Measurements from ENCODE around the gene KRT71. TPM values are rescaled to one million over a fixed set of nuclear protein-coding genes. Genes with fewer than 3 reads are reported as not detected.

Gene KRT71
- total RNA-seq, 1 donor from 2014 or later: not detected

DNA sequence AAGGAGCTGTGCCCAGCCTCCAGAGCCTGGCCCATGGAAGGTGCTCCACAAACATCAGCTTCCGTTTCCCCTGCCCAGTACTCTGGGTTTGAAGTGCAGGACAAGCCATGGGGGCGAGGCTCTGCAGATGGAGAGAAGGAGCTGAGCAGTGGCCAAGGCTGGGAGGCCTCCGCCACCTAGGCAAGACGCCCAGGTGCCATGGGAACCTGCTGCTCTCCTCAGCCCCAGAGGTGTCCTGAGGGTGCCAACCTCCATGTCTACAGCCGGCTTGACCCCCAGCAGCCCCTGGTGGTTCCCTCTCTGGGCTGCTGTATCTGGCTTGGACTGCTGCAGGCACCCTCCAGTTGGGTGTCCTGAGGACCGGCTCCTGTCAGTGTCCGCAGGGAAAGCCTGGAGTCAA lies 12.4 kb downstream of the KRT71 start:
- no peak for DNase-seq (ENCODE audit: low spot score in 2 of 2)
- no peak for FAIRE-seq

DNA sequence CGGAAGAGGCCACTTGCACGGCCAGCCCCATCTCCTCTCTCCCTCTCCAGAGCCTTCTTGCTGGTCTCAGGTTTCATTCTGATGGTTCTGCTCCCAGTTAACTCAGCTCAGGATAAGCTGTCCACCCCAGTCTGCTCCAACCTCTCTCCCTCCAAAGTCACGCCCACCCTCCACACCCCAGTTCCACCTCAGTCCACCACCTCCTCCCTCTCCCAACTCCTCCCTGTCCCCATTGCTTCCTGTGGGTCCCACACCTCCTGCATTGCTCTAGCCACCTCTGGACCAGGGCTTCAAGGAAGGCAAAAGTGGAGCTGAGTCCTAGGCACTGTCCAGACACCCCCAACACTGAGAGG lies 13.1 kb downstream of the KRT71 start:
- DNase-seq (ENCODE audit: low spot score in 2 of 2): no peak
- FAIRE-seq: no peak

DNA sequence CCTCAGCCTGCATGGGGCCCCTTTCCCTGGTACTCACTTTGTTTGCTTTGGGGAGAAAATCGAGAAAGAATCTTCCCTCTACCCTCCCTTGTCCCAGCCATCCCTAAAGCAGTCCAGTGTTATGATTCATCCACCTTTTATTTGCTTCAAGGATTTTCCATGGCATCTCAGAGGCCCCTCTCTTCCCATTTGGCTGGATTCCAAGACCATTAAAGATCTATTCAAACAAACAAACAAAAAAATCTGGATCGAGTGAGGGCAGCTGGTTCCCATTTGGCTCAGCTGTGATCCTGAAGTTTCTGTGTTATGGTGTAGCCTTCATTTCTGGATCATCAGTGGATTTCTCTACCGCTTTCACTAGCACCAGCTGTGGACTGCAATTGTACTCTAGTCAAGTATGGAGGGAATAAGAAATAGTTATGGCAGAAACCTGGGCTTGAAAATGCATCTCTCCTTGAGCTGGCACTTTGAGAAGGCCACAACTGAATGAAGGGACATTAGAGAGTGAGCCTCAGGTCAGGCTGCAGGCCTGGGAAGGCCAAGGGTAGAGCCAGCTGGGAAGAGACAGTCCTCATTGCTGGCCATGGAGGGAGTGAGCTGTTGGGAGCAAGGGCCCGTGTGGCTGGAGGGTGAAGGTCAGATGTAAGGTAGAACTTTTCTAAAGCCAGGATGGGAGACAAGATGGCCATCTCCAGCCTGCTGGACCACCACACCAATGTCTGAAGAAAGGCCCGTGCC lies 13.7 kb downstream of the KRT71 start:
- FAIRE-seq (no peak), DNase-seq (ENCODE audit: low spot score in 2 of 2) (no peak)

DNA sequence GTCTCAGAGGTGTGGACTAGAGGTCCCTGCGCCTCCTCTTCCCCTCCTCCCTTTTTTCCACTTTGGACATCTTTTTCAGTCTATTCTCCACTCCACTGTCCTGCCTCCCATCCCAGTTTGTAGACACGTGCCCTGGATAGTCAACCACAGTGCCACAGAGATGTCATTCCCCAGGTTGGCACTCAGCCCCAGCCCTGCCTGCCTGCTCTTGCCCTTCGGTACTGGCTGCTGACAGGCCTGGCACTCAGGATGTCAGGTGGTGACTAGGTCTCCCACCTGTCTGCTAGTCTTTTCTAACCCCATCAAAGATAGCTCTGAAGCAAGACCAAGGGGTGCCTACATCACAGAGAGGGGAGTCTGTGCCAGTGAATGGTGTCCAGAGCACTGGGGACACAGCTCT lies 15.8 kb downstream of the KRT71 start:
- DNase-seq (ENCODE audit: low spot score in 2 of 2): no peak
- FAIRE-seq: no peak

DNA sequence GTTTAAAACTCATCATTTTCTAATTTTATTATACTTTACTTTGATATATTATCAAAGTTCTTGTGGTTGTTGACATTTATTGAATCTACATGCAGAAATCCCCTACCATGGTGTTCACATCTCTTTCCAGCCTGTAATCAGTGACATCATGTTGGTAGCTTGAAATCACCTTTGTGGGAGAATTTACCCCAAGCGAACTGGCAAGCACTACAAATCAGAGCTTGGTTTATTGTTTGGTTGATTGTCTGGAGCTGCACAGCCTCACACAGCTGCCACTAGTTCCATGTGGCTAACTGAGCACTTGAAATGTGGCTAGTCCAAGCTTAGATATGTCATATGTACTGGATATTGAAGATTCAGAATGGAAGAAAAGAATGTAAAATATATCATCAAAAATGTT lies 17.4 kb downstream of the KRT71 start:
- no peak for DNase-seq (ENCODE audit: low spot score in 2 of 2)
- FAIRE-seq: peak; percentile 6

DNA sequence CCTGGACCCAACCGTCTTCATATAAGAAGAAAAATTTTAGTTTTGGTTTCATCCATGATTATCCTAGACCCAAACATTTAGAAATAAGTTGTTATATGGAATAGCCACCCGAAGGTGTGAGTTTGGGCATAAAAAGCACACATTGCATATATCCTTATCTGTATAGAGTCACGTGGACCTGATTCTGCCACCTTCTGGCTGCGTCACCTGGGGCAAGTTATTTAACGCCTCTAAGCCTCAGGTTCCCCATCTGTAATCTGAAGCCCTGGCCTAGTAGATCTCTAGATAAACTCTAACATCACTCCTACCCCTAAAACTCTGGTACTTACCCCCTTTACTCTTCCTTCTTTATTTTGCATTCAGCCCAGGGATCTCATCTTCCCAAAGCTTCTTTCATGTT lies 18.5 kb downstream of the KRT71 start:
- DNase-seq (ENCODE audit: low spot score in 2 of 2) (no peak), FAIRE-seq (no peak)

DNA sequence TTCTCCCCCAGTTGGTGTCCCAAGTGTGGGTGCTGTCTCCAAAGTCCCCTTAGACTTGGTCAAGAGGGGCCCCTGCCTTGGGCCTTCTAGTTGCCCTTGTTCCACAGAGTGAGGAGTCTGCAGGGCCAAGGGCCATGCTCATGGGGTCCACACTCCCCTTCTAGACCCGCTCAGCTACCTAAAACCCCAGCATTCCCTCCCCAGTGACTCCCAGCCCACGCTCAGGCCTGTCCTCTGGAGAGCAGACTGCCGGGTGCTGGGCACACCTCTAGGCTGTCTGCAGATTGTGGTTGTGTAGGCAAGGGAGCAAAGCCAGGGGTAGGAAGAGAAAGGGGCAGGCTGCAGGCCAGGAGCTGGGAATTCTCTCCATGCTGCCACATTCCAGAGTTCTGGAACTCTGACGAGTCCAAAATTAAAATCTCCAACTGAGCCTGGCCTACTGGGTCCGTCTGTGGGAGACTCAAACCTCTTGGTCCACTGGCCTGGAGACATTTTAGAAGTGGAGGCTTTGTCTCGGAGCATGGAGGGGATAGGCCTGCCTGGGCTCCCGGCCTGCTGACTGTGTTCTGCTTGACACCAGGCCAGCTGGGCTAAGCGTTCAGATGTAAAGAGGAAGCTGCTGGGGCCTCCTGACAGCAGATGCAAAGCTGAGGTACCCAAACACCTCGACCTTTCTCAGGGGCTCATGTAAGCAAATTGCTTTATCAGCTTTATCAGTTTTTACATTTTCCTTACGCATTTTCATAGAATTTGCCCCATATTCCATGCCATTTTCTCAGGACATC lies 19.1 kb downstream of the KRT71 start:
- DNase-seq (ENCODE audit: low spot score in 2 of 2): no peak
- FAIRE-seq: no peak

DNA sequence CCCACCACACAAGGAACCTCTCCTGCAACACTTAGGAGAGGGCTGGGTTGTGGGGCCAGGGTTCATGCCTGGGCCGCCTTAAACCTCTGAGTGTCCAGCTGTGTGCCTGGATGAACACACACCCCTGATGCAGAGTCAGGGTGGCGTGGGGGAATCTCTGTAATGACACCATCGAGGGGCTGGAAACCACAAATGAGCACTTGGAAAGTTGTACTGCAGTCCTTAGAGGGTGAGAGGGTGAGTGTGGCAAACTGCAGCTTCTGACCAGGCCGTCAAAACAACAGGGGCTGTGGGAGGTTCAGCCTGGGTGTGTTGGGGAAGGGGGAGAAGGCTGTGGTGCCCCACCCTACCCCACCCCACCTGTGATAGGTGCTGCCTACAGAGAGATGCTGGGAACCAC lies 20.3 kb downstream of the KRT71 start:
- FAIRE-seq (no peak), DNase-seq (ENCODE audit: low spot score in 2 of 2) (no peak)

DNA sequence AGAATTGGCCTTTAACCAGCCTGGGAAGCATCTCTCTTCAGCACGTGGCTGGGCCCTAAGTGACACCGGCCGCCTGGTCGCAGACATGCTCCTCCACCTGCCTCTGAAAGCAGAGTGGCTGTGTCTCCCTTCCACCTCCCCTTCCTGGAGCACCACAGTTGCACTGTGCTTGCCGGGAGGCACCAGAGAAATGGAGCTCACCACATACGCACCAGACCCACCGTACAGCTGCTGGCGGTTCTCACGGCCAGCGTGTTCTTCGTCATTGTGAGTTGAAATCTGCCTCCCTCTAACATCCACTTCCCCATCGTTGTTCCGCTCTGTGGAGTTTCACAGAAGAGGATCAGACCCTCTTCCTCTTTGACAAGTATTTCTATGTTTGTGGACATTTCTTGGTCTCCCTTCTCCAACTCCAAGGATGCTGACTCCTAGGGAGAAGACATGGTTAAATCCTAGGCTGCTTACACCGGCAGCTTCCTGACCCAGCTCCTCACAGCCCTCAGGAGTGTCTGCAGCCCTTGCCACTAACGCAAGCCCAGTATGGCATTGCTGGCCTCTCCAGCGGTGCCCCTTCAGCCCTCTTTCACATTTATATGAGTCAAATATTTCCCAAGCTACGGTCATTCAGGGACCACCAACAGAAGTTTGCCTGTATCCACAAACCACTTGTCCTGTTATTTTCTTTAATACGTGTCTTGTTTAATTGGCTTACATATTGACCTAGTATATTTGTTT lies 21.2 kb downstream of the KRT71 start:
- FAIRE-seq (no peak), DNase-seq (ENCODE audit: low spot score in 2 of 2) (no peak)

DNA sequence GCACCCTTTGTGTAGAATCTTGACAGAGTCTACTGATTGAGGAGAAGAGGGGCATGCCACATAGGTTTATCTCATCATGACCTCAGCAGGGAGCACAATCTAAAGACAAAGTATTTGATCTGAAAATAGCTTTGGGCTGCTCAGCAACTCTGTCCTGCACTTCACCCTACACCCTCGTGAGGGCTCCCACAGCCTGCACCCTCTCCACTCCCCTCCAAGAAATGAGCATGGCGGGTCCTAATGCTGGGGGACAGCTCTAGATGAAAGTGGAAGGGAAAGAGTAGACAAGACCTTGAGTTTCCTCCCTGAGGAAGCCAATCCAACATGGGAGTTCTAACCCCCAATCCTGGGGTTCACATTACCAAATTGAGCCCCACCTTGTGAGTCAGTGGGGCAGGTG lies 22.0 kb downstream of the KRT71 start:
- no peak for FAIRE-seq
- no peak for DNase-seq (ENCODE audit: low spot score in 2 of 2)

DNA sequence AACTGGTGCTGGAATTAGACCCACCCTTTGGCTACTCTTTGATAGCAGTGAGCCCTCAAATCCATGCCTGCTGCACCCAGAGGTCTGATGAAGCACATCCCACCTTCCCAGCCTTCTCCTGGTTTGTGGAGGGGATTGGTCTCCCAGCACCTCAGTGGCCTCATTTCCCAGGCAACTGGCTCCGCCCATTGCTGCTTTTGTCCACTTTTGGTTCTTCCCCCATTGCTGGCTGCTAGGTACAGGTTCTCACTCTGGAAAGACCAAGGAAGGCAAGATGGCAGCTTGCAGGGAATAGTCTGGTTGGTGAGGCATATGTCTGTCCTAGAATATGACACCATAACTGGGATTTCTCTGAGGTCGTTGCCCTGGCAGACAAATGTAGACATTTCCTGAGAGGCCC lies 22.6 kb downstream of the KRT71 start:
- FAIRE-seq: no peak
- DNase-seq (ENCODE audit: low spot score in 2 of 2): no peak

DNA sequence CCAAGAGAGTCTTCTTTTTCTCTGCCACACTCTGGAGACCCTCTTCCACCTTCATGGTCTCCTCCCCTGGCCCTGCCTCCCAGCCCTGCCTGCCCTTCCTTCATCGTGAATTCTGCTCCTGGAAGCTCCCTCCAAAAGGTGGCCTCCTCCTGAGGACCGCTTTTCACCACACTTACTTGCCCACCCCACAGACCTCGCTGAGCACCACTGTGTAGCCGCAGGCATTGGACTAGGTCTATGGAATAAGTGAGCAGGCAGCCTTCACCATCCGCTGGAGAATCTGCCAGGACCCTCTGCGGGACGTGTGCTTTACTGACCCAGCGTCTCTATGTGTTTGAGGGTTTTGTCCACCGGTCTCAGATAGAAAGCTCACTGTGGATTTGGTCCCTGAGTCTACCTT lies 23.1 kb downstream of the KRT71 start:
- FAIRE-seq: no peak
- DNase-seq (ENCODE audit: low spot score in 2 of 2): no peak

DNA sequence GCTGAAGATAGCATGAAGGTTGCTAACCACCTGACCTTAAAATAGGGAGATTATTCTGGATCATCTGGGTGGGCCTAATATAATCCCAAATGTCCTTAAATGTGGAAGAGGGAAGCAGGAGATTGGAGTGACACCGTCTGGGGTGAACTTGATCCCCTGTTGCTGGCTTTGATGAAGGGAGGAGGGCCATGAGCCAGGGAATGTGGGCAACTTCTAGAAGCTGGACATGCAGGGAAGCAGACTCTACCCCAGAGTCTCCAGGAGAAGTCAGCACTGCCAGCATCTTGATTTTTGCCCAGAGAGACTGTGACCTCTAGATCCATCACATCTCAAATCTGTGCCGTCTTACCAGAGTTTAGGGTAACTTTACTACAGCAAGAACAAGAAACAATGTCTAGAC lies 23.5 kb downstream of the KRT71 start:
- FAIRE-seq (no peak), DNase-seq (ENCODE audit: low spot score in 2 of 2) (no peak)

DNA sequence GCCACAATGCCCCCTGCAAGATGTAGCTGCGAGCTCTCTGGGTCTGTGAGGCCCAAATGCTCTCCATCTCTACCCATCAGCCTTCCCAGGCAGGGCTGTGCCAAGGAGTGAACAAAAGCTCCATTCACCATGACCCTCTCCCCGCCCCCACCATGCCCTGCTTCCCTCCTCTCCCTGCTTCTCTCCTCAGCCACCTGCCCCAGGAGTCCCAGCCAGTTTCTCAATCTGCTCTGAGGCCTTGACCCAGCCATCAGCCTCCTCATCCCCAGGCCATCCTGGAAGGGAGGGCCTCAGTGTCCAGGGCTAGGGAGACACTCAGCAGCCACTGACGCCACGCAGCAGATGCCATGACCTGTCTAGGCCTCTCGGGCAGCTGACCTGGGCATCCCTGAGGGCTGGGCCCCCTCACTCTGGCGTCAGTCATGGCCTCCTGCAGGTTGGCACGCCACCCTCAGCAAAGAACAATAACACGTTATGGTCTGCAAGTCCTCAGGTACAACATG lies 24.3 kb downstream of the KRT71 start:
- DNase-seq (ENCODE audit: low spot score in 2 of 2): no peak

DNA sequence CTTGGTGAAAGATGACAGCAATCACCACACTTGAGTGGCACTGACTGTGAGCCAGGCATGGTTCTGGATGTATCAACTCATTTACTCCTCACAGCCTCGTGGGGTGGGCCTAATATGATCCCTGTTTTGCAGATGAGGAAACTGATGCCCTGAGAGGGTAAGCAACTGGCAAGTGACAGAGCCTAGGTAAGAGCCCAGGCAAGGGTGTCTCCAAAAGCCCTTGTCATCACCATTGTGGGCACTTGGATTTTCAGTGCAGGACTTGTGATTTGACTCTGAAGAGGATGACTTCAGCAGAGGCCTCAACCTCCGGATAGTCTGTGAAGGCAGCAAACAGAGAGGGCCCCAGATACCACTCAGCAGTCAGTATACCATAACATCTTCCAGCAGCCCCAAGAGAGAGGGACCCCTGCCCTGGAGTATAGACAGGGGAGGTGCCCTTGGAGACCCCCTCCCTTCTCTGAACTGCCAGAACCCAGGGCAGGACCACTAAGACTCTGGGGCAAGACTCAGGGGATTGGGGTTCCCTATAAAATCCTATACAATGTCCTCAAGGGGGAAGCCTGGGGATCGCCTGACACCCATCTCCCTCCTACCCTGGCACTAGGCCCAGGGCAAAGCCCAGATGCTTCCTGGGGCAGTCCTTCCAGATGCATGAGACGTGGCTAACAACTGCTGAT lies 25.7 kb downstream of the KRT71 start:
- DNase-seq (ENCODE audit: low spot score in 2 of 2) (no peak), FAIRE-seq (no peak)

More for the DNA sequence above, 24.3 kb downstream of the KRT71 start:
- no peak for FAIRE-seq

DNA sequence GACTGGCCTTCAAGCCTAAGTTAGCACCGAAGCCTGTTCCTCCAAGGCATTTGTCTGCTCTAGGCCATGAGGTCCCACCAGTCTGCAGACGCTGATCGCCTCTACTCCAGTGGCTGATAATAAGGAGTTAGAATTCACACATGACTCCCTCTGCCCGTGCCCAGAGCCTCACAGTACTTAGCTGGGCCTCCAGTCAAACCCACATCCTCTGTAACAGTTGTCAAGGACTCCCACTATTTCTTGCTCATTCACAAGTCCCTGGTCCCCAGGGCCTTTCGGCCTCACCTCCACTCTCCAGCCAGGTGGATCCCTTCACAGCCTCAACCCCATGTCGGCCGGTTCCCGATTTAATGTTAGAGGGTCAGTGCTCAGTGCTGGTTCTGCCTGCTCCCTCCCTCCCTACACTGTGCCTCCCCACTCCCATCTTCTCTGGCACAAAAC lies 26.4 kb downstream of the KRT71 start:
- DNase-seq (ENCODE audit: low spot score in 2 of 2) (no peak), FAIRE-seq (no peak)

DNA sequence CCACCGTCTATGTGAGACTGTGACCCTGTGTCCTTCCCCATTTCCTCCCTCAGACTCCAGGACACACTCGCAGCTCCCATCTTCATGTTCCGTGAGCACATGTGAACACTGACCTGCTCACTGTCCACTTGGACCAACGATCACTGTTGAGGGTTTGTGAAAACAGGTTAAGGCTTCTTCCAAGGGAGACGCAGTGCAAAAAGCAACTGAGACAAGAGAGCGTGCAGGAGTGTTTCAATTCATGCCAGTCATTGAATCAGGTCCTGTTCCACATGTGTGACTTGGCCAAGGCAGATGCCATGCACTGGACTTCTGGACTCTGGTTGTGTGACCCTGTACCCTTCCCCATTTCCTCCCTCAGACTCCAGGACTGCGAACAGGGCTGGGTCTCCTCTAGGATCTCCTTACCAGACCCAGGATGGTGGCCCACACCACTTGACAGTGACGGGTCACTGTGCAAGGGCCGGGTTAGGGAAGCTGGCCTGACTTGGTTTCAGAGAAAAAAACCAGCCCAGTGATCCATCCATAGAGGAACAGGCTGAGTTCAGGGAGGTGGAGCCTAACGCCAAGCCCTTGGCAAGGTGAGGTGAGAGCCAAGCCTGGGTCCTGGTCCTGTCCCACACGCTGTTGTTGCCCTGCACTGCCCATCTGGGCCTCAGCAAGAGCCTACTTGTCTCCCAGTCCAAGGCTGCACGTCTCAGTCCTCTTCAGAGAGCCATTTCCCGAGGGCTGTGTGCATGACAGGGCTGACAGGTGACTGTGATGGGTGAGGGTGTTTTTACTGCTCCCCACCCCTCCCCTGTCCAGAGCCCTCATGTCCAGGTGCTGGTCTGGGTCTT lies 27.1 kb downstream of the KRT71 start:
- FAIRE-seq (no peak), DNase-seq (ENCODE audit: low spot score in 2 of 2) (no peak)

DNA sequence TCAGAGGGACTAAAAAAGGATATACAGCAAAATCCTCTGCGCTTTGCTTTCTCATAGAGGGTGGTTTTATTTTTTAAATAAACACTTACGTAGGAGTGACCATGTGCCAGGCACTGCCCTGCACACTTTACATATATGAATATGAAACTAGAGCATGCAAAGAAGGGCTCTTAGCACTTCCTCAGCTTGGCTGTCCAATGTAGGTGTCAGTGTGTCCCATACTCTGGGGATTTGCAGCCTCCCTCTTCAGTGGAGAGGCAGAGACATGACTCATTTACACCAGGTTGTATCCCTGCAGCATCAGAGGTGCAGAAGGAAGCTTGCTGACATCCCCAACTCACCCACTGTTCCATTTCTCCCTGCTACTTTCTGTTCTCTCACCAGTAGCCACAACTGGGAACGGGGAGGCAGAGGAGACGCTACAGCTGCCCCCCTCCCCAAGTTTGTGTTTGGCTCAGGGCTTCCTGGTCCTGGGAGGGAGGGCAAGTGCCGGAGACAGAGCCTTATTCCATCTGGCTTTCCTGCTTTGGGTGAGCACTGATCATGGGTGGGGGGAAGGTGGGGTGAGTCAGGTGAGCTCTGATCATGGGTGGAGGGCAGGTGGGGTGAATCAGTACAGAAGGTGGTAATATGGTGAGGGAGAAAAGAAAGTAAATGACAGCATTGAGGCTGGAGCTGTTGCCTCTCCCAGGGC lies 27.9 kb downstream of the KRT71 start:
- no peak for DNase-seq (ENCODE audit: low spot score in 2 of 2)
- FAIRE-seq: no peak

DNA sequence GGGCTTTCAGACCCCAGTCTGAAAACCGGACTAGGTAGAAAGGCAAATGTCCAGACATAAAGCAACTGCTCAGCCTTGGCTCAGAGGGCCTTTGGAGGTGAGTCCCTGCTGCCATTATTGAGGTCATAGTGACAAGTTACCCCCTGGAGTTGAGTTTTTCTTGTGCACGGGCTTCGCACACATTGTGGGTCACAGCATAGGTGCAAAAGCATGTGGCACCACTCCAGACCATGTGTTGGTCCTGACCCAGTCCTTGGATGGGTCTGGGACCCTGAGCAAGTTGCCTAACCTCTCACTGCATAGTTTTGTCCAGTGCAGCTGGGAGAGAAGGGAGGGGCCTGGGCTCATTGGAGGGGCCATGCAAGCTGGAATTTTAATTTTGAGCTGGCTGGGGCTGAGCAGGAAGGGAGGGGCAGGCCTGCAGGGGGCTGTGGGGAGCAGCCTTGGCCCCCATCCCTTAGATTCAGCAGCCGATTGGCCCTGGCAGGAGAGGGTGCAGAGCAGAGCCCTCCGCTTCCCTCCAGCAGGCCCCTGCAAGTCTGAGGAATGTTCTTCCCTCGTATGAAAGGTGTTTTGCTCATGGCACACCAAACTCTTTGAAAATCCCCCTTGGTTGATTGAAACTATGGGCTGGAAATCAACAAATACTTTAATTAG lies 28.6 kb downstream of the KRT71 start:
- DNase-seq (ENCODE audit: low spot score in 2 of 2): no peak
- FAIRE-seq: no peak

Measured in frontal cortex (tissue), 4 donors.